Measurements from ENCODE around the gene ETS2. TPM values are rescaled to one million over a fixed set of nuclear protein-coding genes. Genes with fewer than 3 reads are reported as not detected.
A peak's percentile ranks its signal among the peaks of the same experiment; 100 is the strongest.

Gene ETS2
- total RNA-seq, 4 donors from 2014 or later, result 31.1 to 175 (median 63.8) TPM

GRCh38 chr21:38818325-38818723 is 12.6 kb downstream of the ETS2 start:
- WGBS, result 89% methylated on average over 6 of the region's 11 CpGs
- H3K4me3 ChIP-seq, result no peak overlapping the region
- no peaks in the 10 kb centered on the region for H3K9me3 ChIP-seq
- H3K27me3 ChIP-seq, result no peaks in the 10 kb centered on the region
- peak overlapping the region; percentile 51 to 80 (median 68) for H3K27ac ChIP-seq (replicated peaks in 1 of 4)
- peaks cover 37 to 57% (median 51%) of the 10 kb centered on the region in 4 donors for H3K4me1 ChIP-seq
- H3K36me3 ChIP-seq, result peaks cover 85 to 98% (median 95%) of the 10 kb centered on the region in 4 donors
- TF ChIP-seq CTCF (IDR thresholded peaks at IDR 0.05) (no peak), POLR2A (IDR thresholded peaks at IDR 0.05; ENCODE audit: low read depth) (no peak), POLR2AphosphoS5 (IDR thresholded peaks at IDR 0.05) (no peak), EP300 (IDR thresholded peaks at IDR 0.05) (no peak)
- DNase-seq (ENCODE audit: extremely low spot score), result no peak
- intact Hi-C loops (cut with DNase I), result no loop called here

GRCh38 chr21:38819051-38819718 is 13.5 kb downstream of the ETS2 start:
- TF ChIP-seq POLR2A (IDR thresholded peaks at IDR 0.05; ENCODE audit: low read depth) (no peak), POLR2AphosphoS5 (IDR thresholded peaks at IDR 0.05) (no peak)
- Histone ChIP-seq H3K4me3 (no peak overlapping the region), H3K36me3 (peaks cover 81 to 98% (median 88%) of the 10 kb centered on the region in 4 donors), H3K27ac (replicated peaks in 1 of 4) (peak overlapping the region; percentile 65 to 81 (median 80)), H3K4me1 (peaks cover 37 to 65% (median 56%) of the 10 kb centered on the region in 4 donors), H3K9me3 (no peaks in the 10 kb centered on the region), H3K27me3 (no peaks in the 10 kb centered on the region)
- no peak for DNase-seq (ENCODE audit: extremely low spot score)
- WGBS, result 93% methylated on average over 14 of the region's 14 CpGs
- intact Hi-C loops (cut with DNase I), result no loop called here

GRCh38 chr21:38819719-38820159 is 14.0 kb downstream of the ETS2 start:
- no peak for DNase-seq (ENCODE audit: extremely low spot score)
- H3K4me1 ChIP-seq, result peaks cover 42 to 70% (median 61%) of the 10 kb centered on the region in 4 donors
- H3K36me3 ChIP-seq, result peaks cover 75 to 98% (median 82%) of the 10 kb centered on the region in 4 donors
- no peak overlapping the region for H3K4me3 ChIP-seq
- intact Hi-C loops (cut with DNase I), result loop anchor here (5.0 kb wide), 1 partner anchor 103 kb away; no protein-coding TSS in a partner anchor
- peak overlapping the region; percentile 65 to 81 (median 80) for H3K27ac ChIP-seq (replicated peaks in 1 of 4)
- 84% methylated on average over 8 of the region's 8 CpGs for WGBS
- no peaks in the 10 kb centered on the region for H3K9me3 ChIP-seq
- TF ChIP-seq CTCF (IDR thresholded peaks at IDR 0.05), result no peak
- peak in 1 of 2 donors; percentile 51 for TF ChIP-seq POLR2AphosphoS5 (IDR thresholded peaks at IDR 0.05)
- TF ChIP-seq EP300 (IDR thresholded peaks at IDR 0.05), result no peak
- no peaks in the 10 kb centered on the region for H3K27me3 ChIP-seq

- no peaks in the 10 kb centered on the region for H3K9me3 ChIP-seq
- peak overlapping the region; percentile 65 to 81 (median 80) for H3K27ac ChIP-seq (replicated peaks in 1 of 4)
- DNase-seq (ENCODE audit: extremely low spot score), result no peak
- intact Hi-C loops (cut with DNase I), result loop anchor here (5.0 kb wide), 1 partner anchor 102 kb away; no protein-coding TSS in a partner anchor
- no peaks in the 10 kb centered on the region for H3K27me3 ChIP-seq
- H3K36me3 ChIP-seq, result peaks cover 66 to 90% (median 73%) of the 10 kb centered on the region in 4 donors
- peaks cover 42 to 77% (median 66%) of the 10 kb centered on the region in 4 donors for H3K4me1 ChIP-seq
- WGBS, result 83% methylated on average over 18 of the region's 18 CpGs
- H3K4me3 ChIP-seq, result no peak overlapping the region
- TF ChIP-seq POLR2A (IDR thresholded peaks at IDR 0.05; ENCODE audit: low read depth) (no peak), POLR2AphosphoS5 (IDR thresholded peaks at IDR 0.05) (peak; percentile 17 to 64), CTCF (IDR thresholded peaks at IDR 0.05) (no peak), EP300 (IDR thresholded peaks at IDR 0.05) (no peak)
Observed at GRCh38 chr21:38820471-38821239, 14.9 kb downstream of the ETS2 start.

- intact Hi-C loops (cut with DNase I), result loop anchor here (5.0 kb wide), 1 partner anchor 101 kb away; no protein-coding TSS in a partner anchor
- H3K27ac ChIP-seq (replicated peaks in 1 of 4), result peak overlapping the region; percentile 68 to 81 (median 80)
Observed at GRCh38 chr21:38821248-38821647, 15.5 kb downstream of the ETS2 start.

More at GRCh38 chr21:38821248-38821647, 15.5 kb downstream of the ETS2 start:
- no peaks in the 10 kb centered on the region for H3K27me3 ChIP-seq
- peaks cover 65 to 86% (median 70%) of the 10 kb centered on the region in 4 donors for H3K36me3 ChIP-seq
- WGBS, result 93% methylated on average over 6 of the region's 6 CpGs
- TF ChIP-seq EP300 (IDR thresholded peaks at IDR 0.05) (no peak), POLR2AphosphoS5 (IDR thresholded peaks at IDR 0.05) (no peak), POLR2A (IDR thresholded peaks at IDR 0.05; ENCODE audit: low read depth) (no peak), CTCF (IDR thresholded peaks at IDR 0.05) (no peak)
- peaks cover 0 to under 1% (median 0%) of the 10 kb centered on the region in 4 donors for H3K9me3 ChIP-seq
- peaks cover 42 to 77% (median 66%) of the 10 kb centered on the region in 4 donors for H3K4me1 ChIP-seq
- no peak for DNase-seq (ENCODE audit: extremely low spot score)
- H3K4me3 ChIP-seq, result no peak overlapping the region
